Neuronal stem cell (in vitro differentiated cells): ENCODE data around the gene PRKAR2A.
A peak's percentile ranks its signal among the peaks of the same experiment; 100 is the strongest.
"Not testable (repeated sequence)": the region's sequence is repeated elsewhere in the genome, so short reads cannot be mapped to it uniquely, and the experiment has no call there.

Source experiments
- DNase-seq: peaks from one replicate; pipeline ENCODE4 v3.0.0-alpha.2; 2013; ENCODE audit warnings: low spot score
- H2AFZ ChIP-seq: one replicate; pipeline ENCODE4 v1.6.1; 2013; ENCODE audit warnings: mild to moderate bottlenecking, low read length, inconsistent platforms
- H2AK5ac ChIP-seq: 2 replicates; pipeline ENCODE4 v1.6.1; 2013; ENCODE audit warnings: low read depth, mild to moderate bottlenecking, inconsistent platforms, low read length, moderate library complexity, mixed read lengths
- H2BK120ac ChIP-seq: 2 replicates; pipeline ENCODE4 v1.6.1; 2013; ENCODE audit warnings: low read depth, mild to moderate bottlenecking, inconsistent platforms, low read length, moderate library complexity, mixed read lengths
- H2BK12ac ChIP-seq: one replicate; pipeline ENCODE4 v1.6.1; 2013; ENCODE audit warnings: low read length, inconsistent platforms
- H2BK15ac ChIP-seq: 2 replicates; pipeline ENCODE4 v1.6.1; 2013; ENCODE audit warnings: mild to moderate bottlenecking, low read length, inconsistent platforms, mixed read lengths
- H2BK5ac ChIP-seq: one replicate; pipeline ENCODE4 v1.6.1; 2013; ENCODE audit warnings: inconsistent platforms, mild to moderate bottlenecking, low read length, moderate library complexity
- H3K14ac ChIP-seq: one replicate; pipeline ENCODE4 v1.6.1; 2013; ENCODE audit warnings: low read length, inconsistent platforms
- H3K18ac ChIP-seq: 2 replicates; pipeline ENCODE4 v1.6.1; 2013; ENCODE audit warnings: low read length, inconsistent platforms
- H3K23ac ChIP-seq: 2 replicates; pipeline ENCODE4 v1.6.1; 2013; ENCODE audit warnings: low read depth, mild to moderate bottlenecking, mixed read lengths, low read length, inconsistent platforms; ENCODE audit not compliant: poor library complexity
- H3K27ac ChIP-seq: replicated peaks from 3 replicates; pipeline ENCODE4 v1.5.1; 2013; ENCODE audit warnings: low read length, inconsistent platforms
- H3K27me3 ChIP-seq, 3 experiments: 2 replicates each; pipeline ENCODE4 v1.6.1; 2013; ENCODE audit warnings: low read length in 3 of 3, mild to moderate bottlenecking in 2 of 3, inconsistent platforms in 1 of 3, low read depth in 1 of 3, mixed read lengths in 1 of 3, moderate library complexity in 1 of 3; ENCODE audit not compliant: control insufficient read depth in 3 of 3, insufficient read depth in 3 of 3
- H3K36me3 ChIP-seq, 2 donors: replicated peaks in 1 of 2; 2 replicates each; pipeline ENCODE4 v1.6.1; 2013; ENCODE audit warnings: low read length in 2 of 2; ENCODE audit not compliant: control insufficient read depth in 2 of 2, insufficient read depth in 2 of 2
- H3K4ac ChIP-seq: 2 replicates; pipeline ENCODE4 v1.6.1; 2013; ENCODE audit warnings: inconsistent platforms, mild to moderate bottlenecking, low read length, moderate library complexity
- H3K4me1 ChIP-seq, 2 donors: 1 replicate in 1 of 2; 2 replicates in 1 of 2; pipeline ENCODE4 v1.6.1; 2013; ENCODE audit warnings: low read length in 2 of 2, low read depth in 1 of 2; ENCODE audit not compliant: control insufficient read depth in 2 of 2, insufficient read depth in 1 of 2
- H3K4me2 ChIP-seq: one replicate; pipeline ENCODE4 v1.6.1; 2013; ENCODE audit warnings: mild to moderate bottlenecking, low read length, inconsistent platforms; ENCODE audit not compliant: insufficient read depth, poor library complexity, severe bottlenecking
- H3K4me3 ChIP-seq, 2 donors: 2 replicates each; pipeline ENCODE4 v1.5.1; 2013; ENCODE audit warnings: low read length in 2 of 2, mild to moderate bottlenecking in 2 of 2, inconsistent platforms in 1 of 2, moderate library complexity in 1 of 2
- H3K79me1 ChIP-seq: one replicate; pipeline ENCODE4 v1.6.1; 2013; ENCODE audit warnings: low read depth, mild to moderate bottlenecking, inconsistent platforms, low read length, moderate library complexity
- H3K9ac ChIP-seq: one replicate; pipeline ENCODE4 v1.6.1; 2013; ENCODE audit warnings: mild to moderate bottlenecking, low read depth, low read length, inconsistent platforms; ENCODE audit not compliant: poor library complexity
- H3K9me3 ChIP-seq, 2 donors: replicated peaks in 1 of 2; 2 replicates each; pipeline versions ENCODE3 to v1.6.1; 2013; ENCODE audit warnings: low read length in 2 of 2, mild to moderate bottlenecking in 2 of 2, inconsistent platforms in 1 of 2, low read depth in 1 of 2, mixed read lengths in 1 of 2, moderate library complexity in 1 of 2; ENCODE audit not compliant: control insufficient read depth in 2 of 2, insufficient read depth in 1 of 2
- H4K8ac ChIP-seq: one replicate; pipeline ENCODE4 v1.6.1; 2013; ENCODE audit warnings: low read depth, mild to moderate bottlenecking, inconsistent platforms, low read length, moderate library complexity
- H4K91ac ChIP-seq: one replicate; pipeline ENCODE4 v1.6.1; 2013; ENCODE audit warnings: low read length, low read depth, mild to moderate bottlenecking, inconsistent platforms; ENCODE audit not compliant: poor library complexity
- WGBS, 2 donors: extraction: QIAGEN DNeasy Blood & Tissue Kit; methylation state at CpG; one replicate each; pipeline ENCODE4 v1.1.7; 2013; ENCODE audit warnings: missing lambda C conversion rate in 2 of 2, mixed read lengths in 1 of 2; ENCODE audit not compliant: insufficient read length in 2 of 2, insufficient replicate concordance in 1 of 2; ENCODE audit errors: extremely low coverage in 2 of 2; 5-methylcytosine and 5-hydroxymethylcytosine counted together

PRKAR2A gene

GRCh38 chr3:48783304-48783703 lies 64.4 kb downstream of the PRKAR2A start:
- Histone ChIP-seq H3K9ac (no peak overlapping the region), H3K4ac (no peak overlapping the region), H3K4me3 (no peak overlapping the region), H2BK15ac (no peak overlapping the region), H3K36me3 (no peaks in the 10 kb centered on the region), H2BK120ac (no peak overlapping the region), H3K4me1 (no peaks in the 10 kb centered on the region), H3K79me1 (no peaks in the 10 kb centered on the region), H3K27ac (no peak overlapping the region), H3K23ac (no peak overlapping the region), H3K18ac (no peak overlapping the region), H2AFZ (no peak overlapping the region), H4K8ac (no peak overlapping the region), H3K14ac (no peak overlapping the region), H3K9me3 (no peaks in the 10 kb centered on the region), H4K91ac (no peak overlapping the region), H3K27me3 (no peaks in the 10 kb centered on the region), H2BK5ac (no peak overlapping the region), H3K4me2 (no peak overlapping the region), H2BK12ac (peak overlapping the region; percentile 49), H2AK5ac (no peak overlapping the region)
- no CpG with 5 or more reads among the region's 6 CpGs for WGBS, 2 donors
- DNase-seq = no peak

GRCh38 chr3:48782046-48782445 lies 65.6 kb downstream of the PRKAR2A start:
- DNase-seq = no peak
- H3K4me3 ChIP-seq = no peak overlapping the region
- H3K4ac ChIP-seq = no peak overlapping the region
- H3K4me1 ChIP-seq = no peaks in the 10 kb centered on the region
- H3K79me1 ChIP-seq = no peaks in the 10 kb centered on the region
- no peak overlapping the region for H3K14ac ChIP-seq
- no peak overlapping the region for H4K91ac ChIP-seq
- no peak overlapping the region for H2AFZ ChIP-seq
- H2BK5ac ChIP-seq = no peak overlapping the region
- no peaks in the 10 kb centered on the region for H3K36me3 ChIP-seq
- no peak overlapping the region for H2BK15ac ChIP-seq
- H3K23ac ChIP-seq = no peak overlapping the region
- no peak overlapping the region for H2BK12ac ChIP-seq
- H3K27me3 ChIP-seq = no peaks in the 10 kb centered on the region
- H3K4me2 ChIP-seq = no peak overlapping the region
- H4K8ac ChIP-seq = no peak overlapping the region
- no peak overlapping the region for H2BK120ac ChIP-seq
- H3K9ac ChIP-seq = no peak overlapping the region
- H2AK5ac ChIP-seq = no peak overlapping the region
- no peak overlapping the region for H3K27ac ChIP-seq
- H3K18ac ChIP-seq = no peak overlapping the region
- H3K9me3 ChIP-seq = no peaks in the 10 kb centered on the region

GRCh38 chr3:48778565-48778964 lies 69.1 kb downstream of the PRKAR2A start:
- not testable (repeated sequence) for DNase-seq, H2AFZ ChIP-seq, H3K27me3 ChIP-seq, H2BK120ac ChIP-seq, H3K9me3 ChIP-seq, H3K23ac ChIP-seq, H3K27ac ChIP-seq, H4K8ac ChIP-seq, H2BK12ac ChIP-seq, H3K4ac ChIP-seq, H4K91ac ChIP-seq, H2BK5ac ChIP-seq, H3K79me1 ChIP-seq, H3K14ac ChIP-seq, H3K4me1 ChIP-seq, H3K4me3 ChIP-seq, H3K36me3 ChIP-seq, H3K18ac ChIP-seq, H3K4me2 ChIP-seq, H2BK15ac ChIP-seq, H3K9ac ChIP-seq, H2AK5ac ChIP-seq
- no CpG with 5 or more reads among the region's 8 CpGs for WGBS, 2 donors

GRCh38 chr3:48776854-48777253 lies 70.8 kb downstream of the PRKAR2A start:
- no peak overlapping the region for H3K4me3 ChIP-seq
- H2AFZ ChIP-seq = no peak overlapping the region
- H3K4me1 ChIP-seq = no peaks in the 10 kb centered on the region
- no peak overlapping the region for H3K18ac ChIP-seq
- H3K23ac ChIP-seq = no peak overlapping the region
- H4K8ac ChIP-seq = no peak overlapping the region
- H3K9me3 ChIP-seq = no peaks in the 10 kb centered on the region
- no peak overlapping the region for H3K27ac ChIP-seq
- H2BK12ac ChIP-seq = no peak overlapping the region
- no peak overlapping the region for H2AK5ac ChIP-seq
- no peak overlapping the region for H4K91ac ChIP-seq
- no peak for DNase-seq
- no peak overlapping the region for H2BK120ac ChIP-seq
- peaks cover 0 to 6% of the 10 kb centered on the region in 2 donors for H3K36me3 ChIP-seq
- H3K27me3 ChIP-seq = no peaks in the 10 kb centered on the region
- no CpG with 5 or more reads among the region's 4 CpGs for WGBS, 2 donors
- H2BK15ac ChIP-seq = no peak overlapping the region
- no peak overlapping the region for H3K4me2 ChIP-seq
- no peak overlapping the region for H3K9ac ChIP-seq
- H2BK5ac ChIP-seq = no peak overlapping the region
- no peaks in the 10 kb centered on the region for H3K79me1 ChIP-seq
- no peak overlapping the region for H3K4ac ChIP-seq
- no peak overlapping the region for H3K14ac ChIP-seq
